GM18502 (cell line): ENCODE data around the gene EVC.
A peak's percentile ranks its signal among the peaks of the same experiment; 100 is the strongest.
"Not testable (repeated sequence)": the region's sequence is repeated elsewhere in the genome, so short reads cannot be mapped to it uniquely, and the experiment has no call there.

Experiments used
- ATAC-seq: cut with Tn5 transposase; IDR thresholded peaks from one replicate; pipeline ENCODE4 v1.9.1; 2021; ENCODE audit warnings: mild to moderate bottlenecking; ENCODE audit not compliant: unreplicated experiment, poor library complexity

The EVC gene

GRCh38 chr4:5707778-5708448 lies 3.1 kb upstream of the EVC start:
- peak; percentile 33 for ATAC-seq

GRCh38 chr4:5708449-5709206 lies 2.4 kb upstream of the EVC start, which contains the start of gene EVC2:
TSS of gene EVC2 (minus strand) at chr4:5708559. CDS start at chr4:5708513, 46 bp downstream.
- peak; percentile 42 for ATAC-seq

DNA sequence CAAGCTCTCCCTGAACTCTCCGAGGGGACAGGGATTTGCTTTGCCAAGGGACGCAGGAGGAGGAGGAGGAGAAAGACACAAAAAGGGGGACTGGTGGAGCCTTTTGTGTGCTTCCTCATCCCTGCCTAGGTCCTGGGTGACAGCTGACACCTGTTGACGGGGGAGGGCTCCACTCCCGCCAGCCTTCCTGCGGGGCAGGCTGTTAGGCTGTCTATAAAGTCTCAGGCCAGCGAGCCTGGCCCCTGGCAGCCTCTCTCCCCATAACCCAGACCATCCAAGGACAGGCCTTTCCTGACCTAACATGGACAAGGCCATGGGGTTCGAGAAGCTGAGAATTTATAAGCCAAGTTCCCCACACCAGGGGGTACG lies 1.8 kb upstream of the EVC start:
- ATAC-seq = no peak

DNA sequence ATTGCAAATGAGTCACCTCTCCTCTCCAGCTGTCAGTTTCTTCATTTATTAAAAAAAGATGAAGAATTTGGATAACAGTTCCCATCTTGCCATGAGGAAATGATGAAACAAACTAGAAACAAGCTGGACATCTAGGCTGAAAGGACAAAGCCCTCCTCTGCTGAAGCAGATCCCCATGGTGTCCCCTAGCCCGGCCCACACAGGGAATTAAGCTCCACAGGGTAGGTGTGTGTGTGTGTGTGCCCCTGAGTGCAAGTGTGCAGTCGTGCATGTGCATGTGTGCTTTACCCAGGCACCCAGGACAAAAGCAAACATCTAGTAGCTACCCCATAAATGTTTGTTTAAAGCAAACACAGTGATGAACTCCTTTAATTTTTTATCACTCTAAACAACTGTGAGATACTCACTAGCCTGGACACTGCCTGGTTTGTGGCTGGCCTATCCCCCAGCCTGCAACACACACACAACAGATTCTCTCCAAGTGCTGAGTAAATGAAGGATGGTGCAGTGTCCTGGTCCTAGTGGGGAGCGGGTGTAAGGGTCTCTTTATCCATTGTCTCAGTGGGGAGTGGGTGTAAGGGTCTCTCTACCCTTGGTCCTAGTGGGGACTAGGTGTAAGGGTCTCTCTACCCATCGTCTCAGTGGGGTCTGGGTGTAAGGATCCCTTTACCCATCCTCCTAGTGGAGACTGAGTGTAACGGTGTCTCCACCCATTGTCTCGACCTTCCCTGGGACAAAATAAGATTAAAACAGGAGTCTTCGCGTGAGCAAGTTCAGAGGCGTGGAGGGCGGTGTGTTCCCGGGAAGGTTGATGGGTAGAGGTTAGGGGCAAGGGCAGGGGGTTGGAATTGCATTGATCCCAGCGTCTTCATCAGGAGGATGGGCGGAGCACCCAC lies 688 bp upstream of the EVC start:
- no peak for ATAC-seq

GRCh38 chr4:5711479-5712184 lies 631 bp downstream of the EVC start:
- ATAC-seq = no peak

DNA sequence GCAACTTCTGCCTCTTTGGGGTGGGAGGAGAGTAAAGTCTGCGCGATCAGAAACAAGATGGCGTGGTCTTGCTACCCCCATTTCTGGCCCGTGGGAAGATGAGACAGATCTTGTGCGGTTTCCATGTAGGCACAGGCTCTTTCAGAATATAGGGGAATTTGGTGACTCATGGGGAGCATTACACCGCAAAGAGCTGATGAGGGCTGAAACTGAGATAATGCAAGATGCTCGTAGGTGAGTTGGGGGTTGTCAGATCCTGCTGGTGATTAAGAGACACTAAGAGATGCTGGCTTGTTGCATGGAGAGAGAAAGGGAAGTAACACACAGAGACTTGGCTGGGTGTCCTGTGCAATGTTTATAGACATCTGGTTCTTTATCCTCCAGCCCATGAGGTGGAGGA lies 1.5 kb downstream of the EVC start:
- peak; percentile 52 for ATAC-seq

DNA sequence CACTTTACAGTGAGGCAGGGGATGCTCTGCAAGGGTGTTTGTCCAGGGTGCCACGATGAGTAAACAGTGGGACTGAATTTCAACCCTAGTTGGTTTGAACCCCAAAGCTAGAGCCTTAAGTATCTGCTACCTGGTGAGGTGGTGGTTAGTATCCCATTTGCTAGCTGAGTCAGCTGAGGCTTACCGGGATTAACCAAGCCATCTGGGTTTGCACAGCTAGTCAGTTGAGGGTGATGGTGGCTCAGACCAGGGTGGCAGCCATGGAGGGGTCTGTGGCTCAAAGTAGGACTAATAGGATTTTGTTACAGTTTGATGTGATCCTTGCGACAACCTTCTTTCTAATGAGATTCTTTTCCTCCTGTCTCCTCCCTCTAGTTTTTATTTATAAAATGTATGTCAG lies 1.9 kb downstream of the EVC start:
- ATAC-seq = no peak

GRCh38 chr4:5713861-5714260 lies 2.9 kb downstream of the EVC start:
- ATAC-seq = no peak

DNA sequence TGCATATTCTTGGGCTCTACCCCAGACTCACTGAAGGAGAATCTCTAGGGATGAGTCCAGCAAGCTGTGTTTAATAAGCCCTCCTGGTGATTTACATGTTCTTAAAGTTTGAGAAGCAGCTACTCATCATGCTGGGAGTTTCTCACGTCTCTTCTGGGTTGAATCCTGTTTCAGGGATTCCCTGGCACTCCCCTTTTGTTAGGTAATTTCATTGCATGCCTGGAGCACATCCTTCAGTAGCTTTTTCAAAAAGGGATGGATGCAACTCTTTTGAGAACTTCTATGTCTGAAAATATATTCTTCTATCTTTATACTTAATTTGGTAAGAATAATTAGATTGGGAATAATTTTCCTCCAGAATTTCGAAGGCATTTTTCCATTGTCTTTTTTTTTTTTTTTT lies 4.4 kb downstream of the EVC start:
- no peak for ATAC-seq

GRCh38 chr4:5716391-5716790 lies 5.4 kb downstream of the EVC start:
- no peak for ATAC-seq

DNA sequence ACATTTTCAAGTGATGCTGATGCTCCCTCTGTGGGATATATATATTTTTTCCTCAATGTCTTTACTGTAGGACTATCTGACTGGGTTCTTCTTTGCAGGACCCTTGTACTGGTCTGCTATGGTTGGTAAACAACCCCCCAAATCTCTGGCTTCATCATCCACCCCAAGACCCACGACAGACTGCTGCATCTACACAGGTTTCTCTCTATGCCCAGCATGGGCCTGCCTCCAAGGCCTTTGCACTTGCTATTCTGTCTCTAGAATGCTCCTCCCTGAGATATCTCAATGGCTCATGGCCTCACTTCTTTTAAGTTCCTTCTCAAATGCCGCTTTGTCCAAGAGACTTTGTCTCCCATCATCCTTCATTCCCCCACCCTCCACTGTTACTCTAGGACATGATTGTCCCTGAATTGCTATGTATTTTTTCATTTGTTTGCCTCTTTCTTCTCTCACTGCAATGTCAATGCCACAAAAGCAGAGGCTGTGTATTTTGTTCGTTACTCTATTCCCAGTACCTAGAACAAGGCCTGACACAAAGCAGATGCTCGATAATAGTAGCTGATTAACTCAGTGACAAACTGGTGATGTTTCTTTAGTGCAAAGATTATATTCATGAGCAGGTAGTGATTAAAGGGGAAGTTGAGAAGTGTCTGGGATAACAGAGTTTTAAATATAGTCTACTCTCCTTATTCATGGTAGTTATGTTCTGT lies 6.6 kb downstream of the EVC start:
- no peak for ATAC-seq

DNA sequence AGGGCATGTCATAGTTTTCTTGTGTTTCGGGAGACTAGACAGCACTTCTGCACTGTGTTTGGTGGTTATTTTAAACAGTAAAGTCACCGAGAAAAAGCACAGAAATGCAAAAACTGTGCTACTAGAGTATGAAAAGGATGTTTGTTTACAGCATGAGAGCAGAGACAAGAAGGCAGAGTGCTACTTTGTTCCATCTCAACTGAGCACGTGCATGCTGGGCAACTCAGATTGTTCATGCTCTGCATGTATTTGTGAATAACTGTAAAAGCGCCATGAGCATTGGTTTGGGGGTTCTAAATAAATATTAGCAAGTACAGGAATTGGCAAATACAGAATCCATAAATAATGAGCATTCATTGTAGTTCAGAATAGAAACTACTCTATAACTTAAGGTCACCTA lies 7.4 kb downstream of the EVC start:
- no peak for ATAC-seq

DNA sequence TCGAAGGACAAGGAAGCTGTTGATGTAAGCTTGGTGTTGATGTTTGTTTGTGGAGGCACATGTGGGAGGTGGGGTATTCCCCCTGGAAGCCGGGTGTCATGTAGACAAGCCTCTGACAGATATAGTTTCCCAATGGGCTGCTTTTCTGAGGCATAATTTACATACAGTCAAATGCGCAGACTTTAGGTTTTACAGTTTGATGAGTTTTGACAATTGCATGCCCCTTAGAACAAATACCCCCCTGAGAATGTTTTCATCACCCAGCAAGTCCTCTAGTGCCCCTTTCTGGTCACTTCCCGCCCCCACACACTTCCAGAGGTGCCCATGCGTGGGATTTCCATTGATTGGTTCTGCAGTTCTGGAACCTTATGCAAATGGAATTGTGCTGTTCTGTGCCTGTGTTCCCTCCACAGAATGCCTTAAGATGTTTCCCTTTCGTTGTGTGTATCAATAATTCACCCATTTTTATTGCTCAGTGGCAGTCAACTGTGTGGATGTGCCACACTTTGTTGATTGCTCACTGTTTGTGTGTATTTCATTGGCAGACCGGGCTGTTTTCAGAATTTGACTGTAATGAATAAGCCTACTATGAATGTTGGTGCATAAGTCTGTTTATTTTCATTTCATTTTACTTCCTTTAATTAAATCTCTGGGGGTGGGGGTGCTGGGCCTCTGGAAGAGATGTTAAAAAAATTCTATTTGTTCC lies 8.5 kb downstream of the EVC start:
- ATAC-seq = no peak

DNA sequence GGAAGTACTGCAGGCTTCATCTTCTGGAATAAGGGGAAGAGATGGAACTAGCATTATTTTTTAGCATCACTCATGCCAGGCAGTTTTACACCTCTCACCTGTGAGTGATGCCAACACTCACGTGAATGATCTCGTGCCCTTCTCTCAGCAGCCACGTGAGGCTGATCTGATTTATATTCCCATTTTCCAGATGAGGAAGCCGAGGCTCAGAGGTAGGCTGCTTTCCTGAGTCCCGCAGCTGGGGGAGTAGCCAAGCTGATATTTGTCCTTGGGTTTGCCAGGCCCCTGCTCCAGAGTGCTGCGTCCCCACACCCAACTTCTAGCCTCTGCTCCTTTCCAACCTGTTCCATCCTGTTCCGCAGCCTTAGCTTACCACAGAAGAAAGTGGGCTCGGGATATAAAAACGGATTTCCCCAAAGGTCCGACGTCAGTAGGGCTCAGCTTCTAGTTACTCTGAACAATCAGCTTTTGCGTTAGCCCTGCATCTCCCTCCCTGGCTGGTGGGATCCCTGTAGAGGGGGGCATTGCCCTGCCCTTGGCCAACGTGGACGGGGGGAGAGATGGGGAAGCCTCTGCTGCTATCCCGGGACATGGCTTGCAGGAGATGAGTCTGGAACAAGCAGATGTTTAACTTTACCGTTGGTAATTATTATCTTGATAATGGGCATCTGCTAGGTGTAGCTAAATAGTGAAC lies 9.3 kb downstream of the EVC start:
- ATAC-seq = no peak

GRCh38 chr4:5720980-5721379 lies 10.0 kb downstream of the EVC start:
- no peak for ATAC-seq

GRCh38 chr4:5721923-5722322 lies 10.9 kb downstream of the EVC start:
- ATAC-seq = no peak

DNA sequence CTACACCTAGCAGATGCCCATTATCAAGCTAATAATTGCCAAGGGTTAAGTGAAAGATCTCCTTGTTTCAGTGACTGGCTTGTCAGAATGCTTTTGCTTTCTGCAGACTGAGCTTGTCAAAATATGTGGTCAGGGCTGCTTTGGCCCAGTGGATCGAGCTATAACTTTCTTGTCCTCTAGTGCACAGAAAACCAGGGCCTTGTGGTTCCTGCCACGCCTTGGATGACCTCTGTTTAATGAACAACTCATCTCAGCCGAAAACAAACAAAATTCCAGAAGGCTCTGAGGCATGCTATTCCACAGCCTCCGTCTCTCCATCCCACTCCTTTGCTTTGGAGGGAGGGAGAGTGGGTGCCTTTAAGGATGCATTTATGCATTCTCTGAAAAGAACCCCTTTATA lies 11.3 kb downstream of the EVC start:
- no peak for ATAC-seq

- no peak for ATAC-seq
Observed at GRCh38 chr4:5724377-5724776, 13.4 kb downstream of the EVC start.

DNA sequence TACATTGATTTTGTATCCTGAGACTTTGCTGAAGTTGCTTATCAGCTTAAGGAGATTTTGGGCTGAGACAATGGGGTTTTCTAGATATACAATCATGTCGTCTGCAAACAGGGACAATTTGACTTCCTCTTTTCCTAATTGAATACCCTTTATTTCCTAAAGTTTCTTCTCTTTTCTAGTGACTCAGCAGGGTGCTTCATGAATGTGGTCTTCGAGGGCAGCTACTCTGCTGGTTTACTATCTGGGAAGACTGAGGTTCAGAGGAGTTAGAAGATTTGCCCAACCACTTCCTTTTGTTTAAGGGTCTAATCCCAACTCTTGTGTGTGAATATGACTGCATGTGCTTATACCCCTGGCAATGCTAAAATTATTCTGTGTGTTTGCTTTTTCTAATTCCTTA lies 17.4 kb downstream of the EVC start:
- not testable (repeated sequence) for ATAC-seq
